Measurements from ENCODE around the gene ADGRG1.
A peak's percentile ranks its signal among the peaks of the same experiment; 100 is the strongest.

ADGRG1 gene

GRCh38 chr16:57637020-57637419, 8.6 kb downstream of the ADGRG1 start:
- peak overlapping the region; percentile 14 for H3K27ac Mint-ChIP-seq (ENCODE audit: low read depth)
- H3K9me3 Mint-ChIP-seq, result no peaks in the 10 kb centered on the region
- H3K4me1 Mint-ChIP-seq, result peaks cover 34% of the 10 kb centered on the region
- DNase-seq (ENCODE audit: low spot score in 2 of 2), result no peak
- H3K4me3 Mint-ChIP-seq, result no peak overlapping the region
- ATAC-seq (replicated peaks; ENCODE audit: extremely low read depth, poor library complexity, severe bottlenecking), result no peak
- H3K36me3 Mint-ChIP-seq (ENCODE audit: insufficient read depth), result peaks cover 6% of the 10 kb centered on the region
- no peaks in the 10 kb centered on the region for H3K27me3 Mint-ChIP-seq

GRCh38 chr16:57637424-57637823, 9.0 kb downstream of the ADGRG1 start:
- no peak for ATAC-seq (replicated peaks; ENCODE audit: extremely low read depth, poor library complexity, severe bottlenecking)
- Mint-ChIP-seq H3K27ac (ENCODE audit: low read depth) (peak overlapping the region; percentile 79), H3K4me1 (peaks cover 34% of the 10 kb centered on the region), H3K4me3 (no peak overlapping the region), H3K27me3 (no peaks in the 10 kb centered on the region), H3K36me3 (ENCODE audit: insufficient read depth) (peaks cover 6% of the 10 kb centered on the region), H3K9me3 (no peaks in the 10 kb centered on the region)
- DNase-seq (ENCODE audit: low spot score in 2 of 2), result no peak

- peak overlapping the region; percentile 79 for H3K27ac Mint-ChIP-seq (ENCODE audit: low read depth)
- no peak for ATAC-seq (replicated peaks; ENCODE audit: extremely low read depth, poor library complexity, severe bottlenecking)
- no peaks in the 10 kb centered on the region for H3K9me3 Mint-ChIP-seq
- H3K4me1 Mint-ChIP-seq, result peaks cover 34% of the 10 kb centered on the region
- H3K36me3 Mint-ChIP-seq (ENCODE audit: insufficient read depth), result peaks cover 7% of the 10 kb centered on the region
- no peak for DNase-seq (ENCODE audit: low spot score in 2 of 2)
- no peaks in the 10 kb centered on the region for H3K27me3 Mint-ChIP-seq
- no peak overlapping the region for H3K4me3 Mint-ChIP-seq
These were observed 9.5 kb downstream of the ADGRG1 start for GRCh38 chr16:57637965-57638364.

- ATAC-seq (replicated peaks; ENCODE audit: extremely low read depth, poor library complexity, severe bottlenecking) (no peak), DNase-seq (ENCODE audit: low spot score in 2 of 2) (no peak)
- H3K4me1 Mint-ChIP-seq, result peaks cover 34% of the 10 kb centered on the region
- no peaks in the 10 kb centered on the region for H3K27me3 Mint-ChIP-seq
- H3K4me3 Mint-ChIP-seq, result no peak overlapping the region
- peaks cover 9% of the 10 kb centered on the region for H3K36me3 Mint-ChIP-seq (ENCODE audit: insufficient read depth)
- H3K9me3 Mint-ChIP-seq, result no peaks in the 10 kb centered on the region
- peak overlapping the region; percentile 79 for H3K27ac Mint-ChIP-seq (ENCODE audit: low read depth)
These were observed 10.0 kb downstream of the ADGRG1 start for GRCh38 chr16:57638381-57638780.

- Mint-ChIP-seq H3K9me3 (no peaks in the 10 kb centered on the region), H3K4me1 (peaks cover 34% of the 10 kb centered on the region), H3K4me3 (no peak overlapping the region), H3K36me3 (ENCODE audit: insufficient read depth) (peaks cover 9% of the 10 kb centered on the region), H3K27ac (ENCODE audit: low read depth) (peak overlapping the region; percentile 44), H3K27me3 (no peaks in the 10 kb centered on the region)
- peak; percentile 46 for ATAC-seq (replicated peaks; ENCODE audit: extremely low read depth, poor library complexity, severe bottlenecking)
- DNase-seq (ENCODE audit: low spot score in 2 of 2), result no peak
These were observed 10.9 kb downstream of the ADGRG1 start for GRCh38 chr16:57639172-57639887.

GRCh38 chr16:57640185-57640584, 11.8 kb downstream of the ADGRG1 start:
- Mint-ChIP-seq H3K4me1 (peaks cover 34% of the 10 kb centered on the region), H3K36me3 (ENCODE audit: insufficient read depth) (peaks cover 9% of the 10 kb centered on the region), H3K9me3 (no peaks in the 10 kb centered on the region), H3K27ac (ENCODE audit: low read depth) (peak overlapping the region; percentile 6), H3K27me3 (no peaks in the 10 kb centered on the region), H3K4me3 (no peak overlapping the region)
- DNase-seq (ENCODE audit: low spot score in 2 of 2) (no peak), ATAC-seq (replicated peaks; ENCODE audit: extremely low read depth, poor library complexity, severe bottlenecking) (no peak)

GRCh38 chr16:57640612-57641011, 12.2 kb downstream of the ADGRG1 start:
- Mint-ChIP-seq H3K9me3 (no peaks in the 10 kb centered on the region), H3K4me1 (peaks cover 34% of the 10 kb centered on the region), H3K27ac (ENCODE audit: low read depth) (peak overlapping the region; percentile 6), H3K27me3 (no peaks in the 10 kb centered on the region), H3K4me3 (no peak overlapping the region), H3K36me3 (ENCODE audit: insufficient read depth) (peaks cover 9% of the 10 kb centered on the region)
- DNase-seq (ENCODE audit: low spot score in 2 of 2) (no peak), ATAC-seq (replicated peaks; ENCODE audit: extremely low read depth, poor library complexity, severe bottlenecking) (no peak)

- H3K4me3 Mint-ChIP-seq, result no peak overlapping the region
- DNase-seq (ENCODE audit: low spot score in 2 of 2) (no peak), ATAC-seq (replicated peaks; ENCODE audit: extremely low read depth, poor library complexity, severe bottlenecking) (no peak)
- H3K27ac Mint-ChIP-seq (ENCODE audit: low read depth), result no peak overlapping the region
- peaks cover 14% of the 10 kb centered on the region for H3K36me3 Mint-ChIP-seq (ENCODE audit: insufficient read depth)
- no peaks in the 10 kb centered on the region for H3K27me3 Mint-ChIP-seq
- H3K9me3 Mint-ChIP-seq, result no peaks in the 10 kb centered on the region
- peaks cover 37% of the 10 kb centered on the region for H3K4me1 Mint-ChIP-seq
These were observed 14.0 kb downstream of the ADGRG1 start for GRCh38 chr16:57642160-57643135.

- peaks cover 37% of the 10 kb centered on the region for H3K4me1 Mint-ChIP-seq
- H3K9me3 Mint-ChIP-seq, result no peaks in the 10 kb centered on the region
- peaks cover 14% of the 10 kb centered on the region for H3K36me3 Mint-ChIP-seq (ENCODE audit: insufficient read depth)
- DNase-seq (ENCODE audit: low spot score in 2 of 2) (no peak), ATAC-seq (replicated peaks; ENCODE audit: extremely low read depth, poor library complexity, severe bottlenecking) (no peak)
- H3K27ac Mint-ChIP-seq (ENCODE audit: low read depth), result no peak overlapping the region
- H3K27me3 Mint-ChIP-seq, result no peaks in the 10 kb centered on the region
- no peak overlapping the region for H3K4me3 Mint-ChIP-seq
These were observed 14.9 kb downstream of the ADGRG1 start for GRCh38 chr16:57643147-57643874.

- H3K27me3 Mint-ChIP-seq, result no peaks in the 10 kb centered on the region
- H3K4me1 Mint-ChIP-seq, result peaks cover 42% of the 10 kb centered on the region
- H3K27ac Mint-ChIP-seq (ENCODE audit: low read depth), result no peak overlapping the region
- ATAC-seq (replicated peaks; ENCODE audit: extremely low read depth, poor library complexity, severe bottlenecking), result no peak
- H3K4me3 Mint-ChIP-seq, result no peak overlapping the region
- H3K36me3 Mint-ChIP-seq (ENCODE audit: insufficient read depth), result peaks cover 14% of the 10 kb centered on the region
- no peak for DNase-seq (ENCODE audit: low spot score in 2 of 2)
- H3K9me3 Mint-ChIP-seq, result no peaks in the 10 kb centered on the region
These were observed 15.5 kb downstream of the ADGRG1 start for GRCh38 chr16:57643910-57644309.

- H3K27me3 Mint-ChIP-seq, result no peaks in the 10 kb centered on the region
- ATAC-seq (replicated peaks; ENCODE audit: extremely low read depth, poor library complexity, severe bottlenecking), result no peak
- H3K27ac Mint-ChIP-seq (ENCODE audit: low read depth), result no peak overlapping the region
- H3K4me3 Mint-ChIP-seq, result no peak overlapping the region
- peaks cover 42% of the 10 kb centered on the region for H3K4me1 Mint-ChIP-seq
- no peak for DNase-seq (ENCODE audit: low spot score in 2 of 2)
- peaks cover 14% of the 10 kb centered on the region for H3K36me3 Mint-ChIP-seq (ENCODE audit: insufficient read depth)
- no peaks in the 10 kb centered on the region for H3K9me3 Mint-ChIP-seq
These were observed 16.1 kb downstream of the ADGRG1 start for GRCh38 chr16:57644383-57645014.

GRCh38 chr16:57645169-57645568, 16.7 kb downstream of the ADGRG1 start:
- Mint-ChIP-seq H3K27ac (ENCODE audit: low read depth) (no peak overlapping the region), H3K4me1 (peaks cover 38% of the 10 kb centered on the region), H3K36me3 (ENCODE audit: insufficient read depth) (peaks cover 14% of the 10 kb centered on the region), H3K4me3 (no peak overlapping the region), H3K9me3 (no peaks in the 10 kb centered on the region), H3K27me3 (no peaks in the 10 kb centered on the region)
- no peak for DNase-seq (ENCODE audit: low spot score in 2 of 2)
- no peak for ATAC-seq (replicated peaks; ENCODE audit: extremely low read depth, poor library complexity, severe bottlenecking)
